Brain pericyte (primary cell): ENCODE results near the gene YY1.
"Not testable (repeated sequence)": the region's sequence is repeated elsewhere in the genome, so short reads cannot be mapped to it uniquely, and the experiment has no call there.

Source experiments
- DNase-seq: peaks from one replicate; pipeline ENCODE4 v3.0.0-alpha.2; 2012; ENCODE audit warnings: low read depth, low spot score

YY1 gene

GRCh38 chr14:100295376-100296105 lies 56.6 kb downstream of the YY1 start:
- DNase-seq, result no peak

- DNase-seq, result no peak
These were observed 57.2 kb downstream of the YY1 start for GRCh38 chr14:100296106-100296651.

- DNase-seq, result not testable (repeated sequence)
These were observed 57.8 kb downstream of the YY1 start for GRCh38 chr14:100296729-100297128.

GRCh38 chr14:100297320-100298300 lies 58.7 kb downstream of the YY1 start:
- DNase-seq, result no peak

GRCh38 chr14:100298551-100299237 lies 59.8 kb downstream of the YY1 start:
- DNase-seq, result no peak

- no peak for DNase-seq
These were observed 60.3 kb downstream of the YY1 start for GRCh38 chr14:100299238-100299560.

GRCh38 chr14:100302616-100303015 lies 63.7 kb downstream of the YY1 start:
- no peak for DNase-seq

GRCh38 chr14:100303179-100303578 lies 64.2 kb downstream of the YY1 start:
- no peak for DNase-seq

GRCh38 chr14:100303925-100304324 lies 65.0 kb downstream of the YY1 start:
- DNase-seq, result no peak

GRCh38 chr14:100304825-100305323 lies 65.9 kb downstream of the YY1 start:
- DNase-seq, result no peak

- DNase-seq, result no peak
These were observed 66.6 kb downstream of the YY1 start for GRCh38 chr14:100305324-100306100.

- no peak for DNase-seq
These were observed 67.4 kb downstream of the YY1 start, which contains the start of gene SLC25A29 for GRCh38 chr14:100306101-100306997. SLC25A29 (minus strand) TSS chr14:100306444; CDS start chr14:100306232, 212 bp downstream.

- no peak for DNase-seq
These were observed 68.2 kb downstream of the YY1 start for GRCh38 chr14:100306998-100307765.

- no peak for DNase-seq
These were observed 69.0 kb downstream of the YY1 start for GRCh38 chr14:100307766-100308426.

GRCh38 chr14:100308427-100308792 lies 69.5 kb downstream of the YY1 start:
- DNase-seq, result not testable (repeated sequence)

- no peak for DNase-seq
These were observed 70.2 kb downstream of the YY1 start for GRCh38 chr14:100309028-100309737.

- DNase-seq, result not testable (repeated sequence)
These were observed 73.3 kb downstream of the YY1 start for GRCh38 chr14:100312110-100312876.
